Ascending aorta (tissue), 2 donors: Measurements from ENCODE around the gene SYT9. TPM values are rescaled to one million over a fixed set of nuclear protein-coding genes. Genes with fewer than 3 reads are reported as not detected.

Experiments
- DNase-seq, 2 donors: peaks; one replicate each; pipeline ENCODE4 v3.0.0-alpha.2; 2019; ENCODE audit warnings: low spot score in 2 of 2
- H3K27ac ChIP-seq, 2 donors: fragments of 200-600 bp; sonication (generic); one replicate each; pipeline ENCODE4 v1.5.1; 2016 to 2017; ENCODE audit warnings: mild to moderate bottlenecking in 1 of 2
- H3K27me3 ChIP-seq: fragments of 200-600 bp; sonication (generic); one replicate; pipeline ENCODE4 v1.5.1; 2017
- H3K36me3 ChIP-seq, 2 donors: fragments of 200-600 bp; sonication (generic); one replicate each; pipeline ENCODE4 v1.5.1; 2016
- H3K4me1 ChIP-seq, 2 donors: fragments of 200-600 bp; sonication (generic); one replicate each; pipeline ENCODE4 v1.5.1; 2016 to 2017; ENCODE audit warnings: mild to moderate bottlenecking in 1 of 2
- H3K4me3 ChIP-seq, 2 donors: fragments of 200-600 bp; sonication (generic); one replicate each; pipeline ENCODE4 v1.5.1; 2016 to 2017; ENCODE audit warnings: mild to moderate bottlenecking in 1 of 2
- H3K9me3 ChIP-seq, 2 donors: fragments of 200-600 bp; sonication (generic); one replicate each; pipeline ENCODE4 v1.5.1; 2016
- CTCF ChIP-seq, 3 experiments: fragments of 200-600 bp in 2 of 3; fragments of 450-650 bp in 1 of 3; sonication (generic) in 2 of 3; IDR thresholded peaks; one replicate each; pipeline ENCODE4 v1.5.1; 2016 to 2019; ENCODE audit warnings: antibody characterized with exemption in 3 of 3, mild to moderate bottlenecking in 1 of 3, moderate library complexity in 1 of 3
- intact Hi-C: fragments of 100-400 bp; cut with DNase I; formaldehyde crosslinking; loops from one replicate; pipeline ENCODE4 v1.15.1; 2023
- total RNA-seq: library from RNA; depleted of rRNA; stranded (reverse); fragments of >200 nt; gene quantifications from one replicate; pipeline ENCODE4 v1.1.0, GENCODE V29; 2016

The SYT9 gene
- total RNA-seq, 1 donor from 2014 or later = 3.1 TPM

DNA sequence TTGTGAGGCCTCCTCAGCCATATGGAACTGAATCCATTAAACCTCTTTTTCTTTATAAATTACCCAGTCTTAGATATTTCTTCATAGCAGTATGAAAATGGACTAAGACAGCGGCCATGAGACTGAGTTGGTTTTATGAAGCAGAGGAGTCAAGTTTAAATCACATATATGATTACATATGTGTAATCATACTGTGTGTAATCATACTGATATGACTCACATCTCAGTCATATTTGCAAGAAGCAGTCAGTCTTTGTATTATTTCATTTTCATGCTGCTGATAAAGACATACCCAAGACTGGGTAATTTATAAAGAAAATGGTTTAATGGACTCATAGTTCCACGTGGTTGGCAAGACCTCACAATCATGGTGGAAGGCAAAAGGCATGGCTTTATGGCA is 89.8 kb downstream of the SYT9 start:
- no peaks in the 10 kb centered on the region for H3K9me3 ChIP-seq
- H3K36me3 ChIP-seq = no peaks in the 10 kb centered on the region
- no peak for TF ChIP-seq CTCF (IDR thresholded peaks at IDR 0.05)
- intact Hi-C loops = no loop called here
- no peak for DNase-seq
- no peaks in the 10 kb centered on the region for H3K4me1 ChIP-seq
- H3K4me3 ChIP-seq = no peak overlapping the region
- no peak overlapping the region for H3K27ac ChIP-seq
- no peaks in the 10 kb centered on the region for H3K27me3 ChIP-seq

- H3K27ac ChIP-seq = no peak overlapping the region
- H3K4me1 ChIP-seq = no peaks in the 10 kb centered on the region
- intact Hi-C loops = no loop called here
- no peak for TF ChIP-seq CTCF (IDR thresholded peaks at IDR 0.05)
- no peaks in the 10 kb centered on the region for H3K9me3 ChIP-seq
- H3K4me3 ChIP-seq = no peak overlapping the region
- no peaks in the 10 kb centered on the region for H3K36me3 ChIP-seq
- no peak for DNase-seq
- no peaks in the 10 kb centered on the region for H3K27me3 ChIP-seq
Measured at GRCh38 chr11:7347611-7348431, 96.1 kb downstream of the SYT9 start.

- no peak overlapping the region for H3K27ac ChIP-seq
- intact Hi-C loops = no loop called here
- H3K4me3 ChIP-seq = no peak overlapping the region
- H3K27me3 ChIP-seq = no peaks in the 10 kb centered on the region
- no peaks in the 10 kb centered on the region for H3K36me3 ChIP-seq
- no peak for DNase-seq
- no peaks in the 10 kb centered on the region for H3K9me3 ChIP-seq
- no peaks in the 10 kb centered on the region for H3K4me1 ChIP-seq
- no peak for TF ChIP-seq CTCF (IDR thresholded peaks at IDR 0.05)
Measured at GRCh38 chr11:7348432-7349304, 97.0 kb downstream of the SYT9 start.

DNA sequence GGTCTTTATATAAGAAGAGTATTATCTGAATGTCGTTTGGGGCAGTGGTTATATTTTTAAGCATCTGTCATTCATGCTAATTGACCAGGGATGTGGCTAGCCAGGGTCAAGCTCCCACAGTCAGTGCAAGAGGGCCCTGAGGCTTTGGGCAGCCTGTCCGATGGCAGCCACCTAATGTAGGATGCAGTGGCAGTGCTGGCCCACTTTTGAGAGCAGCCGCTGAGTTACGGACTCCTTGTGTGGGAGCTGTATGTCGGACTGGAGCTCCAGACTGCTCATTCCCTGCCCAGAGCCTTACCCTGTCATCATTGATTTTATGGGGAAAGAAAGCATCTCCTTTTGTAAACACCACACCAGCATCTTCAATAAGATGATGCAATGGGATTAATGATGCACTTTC is 99.5 kb downstream of the SYT9 start:
- Histone ChIP-seq H3K36me3 (no peaks in the 10 kb centered on the region), H3K9me3 (no peaks in the 10 kb centered on the region), H3K4me1 (no peaks in the 10 kb centered on the region), H3K27me3 (no peaks in the 10 kb centered on the region), H3K4me3 (no peak overlapping the region), H3K27ac (no peak overlapping the region)
- no peak for TF ChIP-seq CTCF (IDR thresholded peaks at IDR 0.05)
- DNase-seq = no peak
- intact Hi-C loops = no loop called here

GRCh38 chr11:7353100-7353499 is 101.4 kb downstream of the SYT9 start:
- Histone ChIP-seq H3K27ac (no peak overlapping the region), H3K36me3 (no peaks in the 10 kb centered on the region), H3K9me3 (no peaks in the 10 kb centered on the region), H3K27me3 (no peaks in the 10 kb centered on the region), H3K4me1 (no peaks in the 10 kb centered on the region), H3K4me3 (no peak overlapping the region)
- intact Hi-C loops = no loop called here
- no peak for DNase-seq
- no peak for TF ChIP-seq CTCF (IDR thresholded peaks at IDR 0.05)
